Effector memory CD8-positive, alpha-beta T cell (primary cell): ENCODE results near the gene TMEM121B.

Experiments
- ATAC-seq: fragments of 150-1000 bp; cut with Tn5 transposase; replicated peaks from 2 replicates; pipeline ENCODE4 v1.10.0; 2021; ENCODE audit warnings: mild to moderate bottlenecking, moderate library complexity
- DNase-seq, 3 experiments: peaks; one replicate each; pipeline ENCODE4 v3.0.0; 2021
- H3K27ac Mint-ChIP-seq, 2 donors: one replicate each; pipeline ENCODE4 v1.8.0; 2022; ENCODE audit warnings: mild to moderate bottlenecking in 2 of 2, mixed read lengths in 2 of 2, moderate library complexity in 2 of 2
- H3K27me3 Mint-ChIP-seq, 2 donors: one replicate each; pipeline ENCODE4 v1.8.0; 2022; ENCODE audit warnings: mixed read lengths in 2 of 2
- H3K36me3 Mint-ChIP-seq: one replicate; pipeline ENCODE4 v1.8.0; 2022; ENCODE audit warnings: mild to moderate bottlenecking, moderate library complexity, mixed read lengths; ENCODE audit not compliant: insufficient read depth
- H3K4me1 Mint-ChIP-seq, 2 donors: one replicate each; pipeline ENCODE4 v1.8.0; 2022; ENCODE audit warnings: low read depth in 2 of 2, mixed read lengths in 2 of 2
- H3K4me3 Mint-ChIP-seq, 2 donors: one replicate each; pipeline ENCODE4 v1.8.0; 2022; ENCODE audit warnings: mild to moderate bottlenecking in 2 of 2, mixed read lengths in 2 of 2, moderate library complexity in 2 of 2
- H3K9me3 Mint-ChIP-seq, 2 donors: one replicate each; pipeline ENCODE4 v1.8.0; 2022; ENCODE audit warnings: mixed read lengths in 2 of 2

TMEM121B gene

GRCh38 chr22:17113600-17113999 lies 7.6 kb downstream of the TMEM121B start:
- H3K27me3 Mint-ChIP-seq = no peaks in the 10 kb centered on the region
- no peak overlapping the region for H3K4me3 Mint-ChIP-seq
- no peak for DNase-seq
- H3K4me1 Mint-ChIP-seq = peaks cover 51 to 52% of the 10 kb centered on the region in 2 donors
- peaks cover 18% of the 10 kb centered on the region for H3K36me3 Mint-ChIP-seq
- no peak for ATAC-seq
- no peaks in the 10 kb centered on the region for H3K9me3 Mint-ChIP-seq
- peak overlapping the region; percentile 1 to 41 for H3K27ac Mint-ChIP-seq

DNA sequence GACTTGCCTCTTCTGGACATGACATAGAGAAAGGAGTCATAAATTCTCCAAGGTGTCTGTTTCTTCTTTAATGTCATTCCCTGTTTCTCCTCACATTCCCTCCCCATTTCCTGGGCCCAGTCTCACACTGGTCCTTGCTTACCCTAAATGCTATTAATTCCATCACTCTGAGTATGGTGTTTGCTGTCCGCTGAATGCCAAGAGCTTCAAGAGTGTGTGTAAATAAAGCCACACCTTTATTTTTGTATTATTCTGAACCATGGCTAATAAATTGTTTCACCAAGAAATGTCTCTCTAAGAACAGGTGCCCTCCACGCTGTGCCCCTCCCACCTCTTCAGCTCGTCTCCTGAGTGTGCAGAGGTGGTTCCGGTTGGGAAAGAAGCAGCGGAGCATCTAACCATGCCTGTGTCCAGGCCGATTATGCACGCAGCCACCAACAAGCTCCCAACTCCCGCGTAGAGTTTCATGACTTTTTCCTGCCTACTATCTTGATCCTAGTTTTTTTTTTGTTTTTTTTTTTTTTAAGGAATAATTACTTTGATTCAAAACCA lies 8.6 kb downstream of the TMEM121B start:
- DNase-seq (no peak), ATAC-seq (no peak)
- Mint-ChIP-seq H3K4me1 (peaks cover 40 to 44% of the 10 kb centered on the region in 2 donors), H3K27me3 (no peaks in the 10 kb centered on the region), H3K4me3 (no peak overlapping the region), H3K36me3 (peaks cover 17% of the 10 kb centered on the region), H3K9me3 (no peaks in the 10 kb centered on the region), H3K27ac (no peak overlapping the region)

DNA sequence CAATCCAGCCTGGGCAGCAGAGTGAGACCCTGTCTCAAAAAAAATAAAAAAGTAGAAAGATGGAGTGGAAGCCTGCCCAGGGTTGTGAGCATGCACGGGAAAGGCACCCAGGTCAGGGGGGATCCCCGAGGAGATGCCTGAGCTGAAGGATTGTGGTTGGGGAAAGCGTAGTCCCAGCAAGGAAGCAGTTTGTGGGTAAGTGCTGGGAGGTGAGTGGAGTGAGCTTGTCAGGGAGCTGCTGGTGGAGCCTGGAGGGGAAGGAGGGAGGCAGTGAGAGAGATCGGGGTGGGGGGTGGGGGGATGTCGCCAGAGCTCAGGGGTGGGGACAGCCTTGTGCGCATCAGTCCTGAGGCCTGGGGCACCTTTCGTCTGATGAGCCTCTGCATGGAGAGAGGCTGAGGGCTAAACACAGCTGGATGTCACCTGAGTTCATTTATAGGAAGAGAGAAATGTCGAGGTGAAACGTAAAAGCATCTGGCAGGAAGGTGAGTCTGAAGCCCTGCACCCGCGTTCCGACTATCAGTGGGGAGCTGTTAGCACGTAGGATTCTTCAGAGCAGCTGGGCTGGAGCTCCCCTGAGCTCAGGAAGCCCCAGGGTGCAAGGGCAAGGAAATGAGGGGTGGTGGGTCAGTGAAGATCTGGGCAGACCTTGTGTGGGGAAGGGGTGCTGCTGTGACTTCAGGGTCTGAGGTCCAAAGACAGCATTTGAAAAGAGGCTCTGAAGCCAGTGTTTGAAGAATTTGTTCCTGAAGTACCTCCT lies 10.2 kb downstream of the TMEM121B start:
- Mint-ChIP-seq H3K36me3 (peaks cover 32% of the 10 kb centered on the region), H3K4me3 (no peak overlapping the region), H3K27ac (no peak overlapping the region), H3K4me1 (peaks cover 24 to 39% of the 10 kb centered on the region in 2 donors), H3K9me3 (no peaks in the 10 kb centered on the region), H3K27me3 (no peaks in the 10 kb centered on the region)
- DNase-seq = no peak
- no peak for ATAC-seq

DNA sequence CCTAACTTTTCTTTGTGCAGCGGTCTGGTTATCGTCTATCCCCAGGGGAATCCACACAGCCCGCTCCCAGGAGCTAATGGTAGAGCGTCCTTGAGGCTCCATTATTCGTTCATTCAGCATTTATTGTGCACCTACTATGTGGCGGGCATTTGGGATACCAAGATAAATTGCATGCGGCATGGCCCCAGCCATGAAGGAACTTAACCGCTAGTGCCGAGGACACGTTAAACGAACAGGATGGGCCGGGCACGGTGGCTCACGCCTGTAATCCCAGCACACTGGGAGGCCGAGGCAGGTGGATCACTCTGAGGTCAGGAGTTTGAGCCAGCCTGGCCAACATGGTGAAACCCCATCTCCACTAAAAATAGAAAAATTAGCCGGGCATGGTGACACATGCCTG lies 11.2 kb downstream of the TMEM121B start:
- no peaks in the 10 kb centered on the region for H3K27me3 Mint-ChIP-seq
- H3K27ac Mint-ChIP-seq = peak overlapping the region in 1 of 2 donors; percentile 32
- no peak for DNase-seq
- no peak overlapping the region for H3K4me3 Mint-ChIP-seq
- H3K9me3 Mint-ChIP-seq = no peaks in the 10 kb centered on the region
- H3K4me1 Mint-ChIP-seq = peaks cover 17 to 31% of the 10 kb centered on the region in 2 donors
- H3K36me3 Mint-ChIP-seq = peaks cover 37% of the 10 kb centered on the region
- ATAC-seq = no peak

- Mint-ChIP-seq H3K27ac (peak overlapping the region; percentile 32 to 65), H3K36me3 (peaks cover 44% of the 10 kb centered on the region), H3K4me1 (peaks cover 14 to 25% of the 10 kb centered on the region in 2 donors)
Measured at GRCh38 chr22:17109113-17109865, 11.9 kb downstream of the TMEM121B start.

DNA sequence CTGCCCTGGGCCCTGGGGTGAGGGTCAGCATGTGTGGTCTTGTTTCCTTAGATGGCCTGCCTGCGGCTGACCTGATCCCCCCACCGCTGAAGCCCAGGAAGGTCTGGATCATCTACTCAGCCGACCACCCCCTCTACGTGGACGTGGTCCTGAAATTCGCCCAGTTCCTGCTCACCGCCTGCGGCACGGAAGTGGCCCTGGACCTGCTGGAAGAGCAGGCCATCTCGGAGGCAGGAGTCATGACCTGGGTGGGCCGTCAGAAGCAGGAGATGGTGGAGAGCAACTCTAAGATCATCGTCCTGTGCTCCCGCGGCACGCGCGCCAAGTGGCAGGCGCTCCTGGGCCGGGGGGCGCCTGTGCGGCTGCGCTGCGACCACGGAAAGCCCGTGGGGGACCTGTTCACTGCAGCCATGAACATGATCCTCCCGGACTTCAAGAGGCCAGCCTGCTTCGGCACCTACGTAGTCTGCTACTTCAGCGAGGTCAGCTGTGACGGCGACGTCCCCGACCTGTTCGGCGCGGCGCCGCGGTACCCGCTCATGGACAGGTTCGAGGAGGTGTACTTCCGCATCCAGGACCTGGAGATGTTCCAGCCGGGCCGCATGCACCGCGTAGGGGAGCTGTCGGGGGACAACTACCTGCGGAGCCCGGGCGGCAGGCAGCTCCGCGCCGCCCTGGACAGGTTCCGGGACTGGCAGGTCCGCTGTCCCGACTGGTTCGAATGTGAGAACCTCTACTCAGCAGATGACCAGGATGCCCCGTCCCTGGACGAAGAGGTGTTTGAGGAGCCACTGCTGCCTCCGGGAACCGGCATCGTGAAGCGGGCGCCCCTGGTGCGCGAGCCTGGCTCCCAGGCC lies 12.7 kb downstream of the TMEM121B start:
- peaks cover 48% of the 10 kb centered on the region for H3K36me3 Mint-ChIP-seq
- H3K4me3 Mint-ChIP-seq = no peak overlapping the region
- no peaks in the 10 kb centered on the region for H3K9me3 Mint-ChIP-seq
- no peaks in the 10 kb centered on the region for H3K27me3 Mint-ChIP-seq
- no peak for ATAC-seq
- H3K27ac Mint-ChIP-seq = no peak overlapping the region
- H3K4me1 Mint-ChIP-seq = peaks cover 9 to 21% of the 10 kb centered on the region in 2 donors
- DNase-seq = no peak

More at GRCh38 chr22:17109113-17109865, 11.9 kb downstream of the TMEM121B start:
- DNase-seq (no peak), ATAC-seq (no peak)
- no peaks in the 10 kb centered on the region for H3K27me3 Mint-ChIP-seq
- no peak overlapping the region for H3K4me3 Mint-ChIP-seq
- no peaks in the 10 kb centered on the region for H3K9me3 Mint-ChIP-seq

- H3K27ac Mint-ChIP-seq = peak overlapping the region; percentile 60 to 79
- no peaks in the 10 kb centered on the region for H3K27me3 Mint-ChIP-seq
- no peaks in the 10 kb centered on the region for H3K9me3 Mint-ChIP-seq
- DNase-seq = no peak
- ATAC-seq = no peak
- H3K36me3 Mint-ChIP-seq = peaks cover 53% of the 10 kb centered on the region
- no peak overlapping the region for H3K4me3 Mint-ChIP-seq
- peaks cover 8 to 21% of the 10 kb centered on the region in 2 donors for H3K4me1 Mint-ChIP-seq
Measured at GRCh38 chr22:17107547-17107810, 13.7 kb downstream of the TMEM121B start.

DNA sequence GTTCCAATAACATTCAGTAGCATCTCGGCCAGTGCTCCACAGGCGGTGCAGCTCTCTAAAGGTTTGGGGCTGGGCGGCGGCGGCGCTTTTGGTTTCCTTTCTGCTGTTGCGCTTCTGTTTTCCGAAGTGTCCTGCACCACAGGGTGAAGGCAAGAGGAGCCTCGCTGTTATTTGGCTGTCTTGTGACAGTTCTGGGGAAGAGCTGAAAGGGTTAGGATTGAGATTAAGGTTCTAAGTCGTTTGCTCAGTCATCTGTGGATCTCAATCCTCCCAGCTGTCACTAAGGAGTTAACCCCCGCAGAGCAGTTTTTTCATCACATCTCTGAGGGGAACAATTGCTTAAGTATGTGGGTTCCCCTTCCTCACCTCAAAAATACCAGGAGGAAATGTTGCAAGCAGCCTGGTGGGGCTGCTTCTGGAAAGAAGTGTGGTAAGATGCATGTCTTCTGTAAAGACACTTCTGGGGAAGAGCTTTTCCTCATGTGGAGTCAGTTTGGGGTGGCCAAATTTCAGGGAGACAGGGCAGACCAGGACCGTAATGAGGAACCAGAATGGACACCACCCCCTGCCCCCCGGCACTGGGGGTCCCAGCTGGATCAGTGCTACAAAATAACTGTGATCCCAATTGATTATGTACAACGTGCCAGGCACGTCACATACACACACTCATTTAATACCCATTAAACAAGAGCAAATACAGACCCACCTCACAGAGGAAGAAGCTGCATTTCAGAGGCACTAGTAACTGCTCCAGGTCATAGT lies 14.2 kb downstream of the TMEM121B start:
- DNase-seq (no peak), ATAC-seq (peak; percentile 43)
- peaks cover 59% of the 10 kb centered on the region for H3K36me3 Mint-ChIP-seq
- H3K4me1 Mint-ChIP-seq = peaks cover 3 to 18% of the 10 kb centered on the region in 2 donors
- peak overlapping the region in 1 of 2 donors; percentile 37 for H3K4me3 Mint-ChIP-seq
- peak overlapping the region in 1 of 2 donors; percentile 79 for H3K27ac Mint-ChIP-seq
- H3K9me3 Mint-ChIP-seq = no peaks in the 10 kb centered on the region
- H3K27me3 Mint-ChIP-seq = no peaks in the 10 kb centered on the region

DNA sequence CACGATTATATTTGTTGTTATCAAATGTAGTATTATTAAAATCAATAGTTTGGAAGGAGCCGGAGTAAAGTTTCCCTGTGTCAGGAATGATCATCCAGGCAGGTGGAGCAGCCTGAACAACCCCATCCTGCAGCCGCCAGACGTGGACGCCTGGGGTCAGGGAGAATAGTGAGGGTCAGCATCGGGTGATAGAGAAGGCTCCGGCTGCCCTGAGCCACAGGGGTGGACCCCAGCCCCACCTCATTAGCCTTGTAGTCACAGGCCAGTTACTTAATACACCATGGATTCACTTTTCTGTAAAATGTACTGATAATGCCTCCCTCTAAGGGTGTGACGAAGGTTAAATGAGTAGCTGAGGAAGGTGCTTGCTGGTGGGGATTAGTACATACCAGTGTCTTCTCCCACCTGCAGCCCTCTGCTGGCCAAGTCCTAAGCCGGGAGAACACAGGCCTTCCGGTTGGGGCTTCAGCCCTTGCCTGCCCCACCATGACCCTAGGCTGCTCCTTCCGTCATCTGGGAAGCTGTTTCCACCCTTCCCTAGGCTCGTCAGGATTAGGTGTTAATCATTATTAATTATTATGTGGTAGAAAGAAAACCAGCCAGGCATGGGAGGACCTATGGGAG lies 14.9 kb downstream of the TMEM121B start:
- Mint-ChIP-seq H3K4me1 (peaks cover 5 to 24% of the 10 kb centered on the region in 2 donors), H3K27ac (peak overlapping the region in 1 of 2 donors; percentile 79), H3K27me3 (no peaks in the 10 kb centered on the region), H3K4me3 (peak overlapping the region in 1 of 2 donors; percentile 37), H3K9me3 (no peaks in the 10 kb centered on the region), H3K36me3 (peaks cover 65% of the 10 kb centered on the region)
- ATAC-seq = peak; percentile 24
- no peak for DNase-seq

- H3K4me3 Mint-ChIP-seq = no peak overlapping the region
- peak overlapping the region in 1 of 2 donors; percentile 79 for H3K27ac Mint-ChIP-seq
- ATAC-seq = no peak
- H3K36me3 Mint-ChIP-seq = peaks cover 72% of the 10 kb centered on the region
- no peaks in the 10 kb centered on the region for H3K27me3 Mint-ChIP-seq
- peaks cover 8 to 28% of the 10 kb centered on the region in 2 donors for H3K4me1 Mint-ChIP-seq
- DNase-seq = no peak
- H3K9me3 Mint-ChIP-seq = no peaks in the 10 kb centered on the region
Measured at GRCh38 chr22:17105143-17106129, 15.7 kb downstream of the TMEM121B start.

GRCh38 chr22:17104336-17104935 lies 16.7 kb downstream of the TMEM121B start:
- DNase-seq = no peak

More at GRCh38 chr22:17104336-17104935, 16.7 kb downstream of the TMEM121B start:
- Mint-ChIP-seq H3K27me3 (no peaks in the 10 kb centered on the region), H3K4me3 (no peak overlapping the region), H3K36me3 (peaks cover 73% of the 10 kb centered on the region), H3K27ac (no peak overlapping the region), H3K4me1 (peaks cover 10 to 28% of the 10 kb centered on the region in 2 donors), H3K9me3 (no peaks in the 10 kb centered on the region)
- no peak for ATAC-seq
